Epithelial cell of esophagus (primary cell): ENCODE data around the gene WDR70.
"Not testable (repeated sequence)": the region's sequence is repeated elsewhere in the genome, so short reads cannot be mapped to it uniquely, and the experiment has no call there.

Experiments
- DNase-seq: peaks from one replicate; pipeline ENCODE4 v3.0.0; 2010; ENCODE audit warnings: low read depth
- H3K4me3 ChIP-seq: 2 replicates; pipeline ENCODE4 v1.5.1; 2011; ENCODE audit warnings: mild to moderate bottlenecking, low read length, control low read depth
- TF ChIP-seq, protein P1 (sequence below): IDR thresholded peaks from 2 replicates; pipeline ENCODE4 v1.5.1; 2011; ENCODE audit warnings: low read depth, mild to moderate bottlenecking, low read length, control low read depth, inconsistent platforms; ENCODE audit not compliant: insufficient read depth; ENCODE audit errors: missing control alignments

Gene WDR70

GRCh38 chr5:37391591-37391990, 12.5 kb downstream of the WDR70 start:
- no peak for DNase-seq
- TF ChIP-seq, protein P1, sequence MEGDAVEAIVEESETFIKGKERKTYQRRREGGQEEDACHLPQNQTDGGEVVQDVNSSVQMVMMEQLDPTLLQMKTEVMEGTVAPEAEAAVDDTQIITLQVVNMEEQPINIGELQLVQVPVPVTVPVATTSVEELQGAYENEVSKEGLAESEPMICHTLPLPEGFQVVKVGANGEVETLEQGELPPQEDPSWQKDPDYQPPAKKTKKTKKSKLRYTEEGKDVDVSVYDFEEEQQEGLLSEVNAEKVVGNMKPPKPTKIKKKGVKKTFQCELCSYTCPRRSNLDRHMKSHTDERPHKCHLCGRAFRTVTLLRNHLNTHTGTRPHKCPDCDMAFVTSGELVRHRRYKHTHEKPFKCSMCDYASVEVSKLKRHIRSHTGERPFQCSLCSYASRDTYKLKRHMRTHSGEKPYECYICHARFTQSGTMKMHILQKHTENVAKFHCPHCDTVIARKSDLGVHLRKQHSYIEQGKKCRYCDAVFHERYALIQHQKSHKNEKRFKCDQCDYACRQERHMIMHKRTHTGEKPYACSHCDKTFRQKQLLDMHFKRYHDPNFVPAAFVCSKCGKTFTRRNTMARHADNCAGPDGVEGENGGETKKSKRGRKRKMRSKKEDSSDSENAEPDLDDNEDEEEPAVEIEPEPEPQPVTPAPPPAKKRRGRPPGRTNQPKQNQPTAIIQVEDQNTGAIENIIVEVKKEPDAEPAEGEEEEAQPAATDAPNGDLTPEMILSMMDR = no peak
- no peak overlapping the region for H3K4me3 ChIP-seq

DNA sequence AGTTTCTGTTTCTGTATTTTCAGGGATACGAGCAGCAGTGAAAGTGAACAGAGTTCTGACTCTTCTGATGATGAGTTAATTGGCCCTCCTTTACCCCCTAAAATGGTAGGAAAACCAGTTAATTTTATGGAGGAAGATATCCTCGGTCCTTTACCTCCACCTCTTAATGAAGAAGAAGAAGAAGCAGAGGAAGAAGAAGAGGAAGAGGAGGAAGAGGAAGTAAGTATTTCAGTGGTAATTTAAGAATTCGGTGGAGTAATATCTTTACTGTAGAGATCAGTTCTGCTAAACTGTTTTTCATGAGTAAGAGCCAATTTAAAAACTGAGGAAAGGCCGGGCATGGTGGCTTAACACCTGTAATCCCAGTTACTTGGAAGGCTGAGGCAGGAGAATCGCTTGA, 17.2 kb downstream of the WDR70 start:
- TF ChIP-seq, protein P1 = no peak
- no peak for DNase-seq
- no peak overlapping the region for H3K4me3 ChIP-seq

- TF ChIP-seq, protein P1 = no peak
- no peak for DNase-seq
Observed at GRCh38 chr5:37400501-37400900, 21.4 kb downstream of the WDR70 start.

DNA sequence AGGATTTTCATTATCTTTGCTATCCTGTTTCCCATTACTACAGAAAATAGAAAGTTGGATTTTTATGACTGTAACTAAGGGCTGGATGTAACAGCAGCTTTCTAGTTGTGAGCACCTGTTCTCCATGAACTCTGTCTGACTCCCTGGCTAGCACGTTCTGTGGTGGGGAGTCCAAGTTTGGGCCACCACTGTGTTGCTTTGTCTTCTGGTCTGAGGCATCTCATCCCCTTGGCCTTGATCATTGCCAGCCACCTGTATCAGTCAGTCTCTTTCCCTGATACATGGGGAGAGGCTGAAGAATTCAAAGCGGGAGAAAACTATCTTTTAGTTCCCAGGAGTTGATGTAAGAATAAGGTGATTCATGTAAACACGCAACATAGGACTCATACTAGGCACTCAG, 33.4 kb downstream of the WDR70 start:
- peak; percentile 1 for DNase-seq
- TF ChIP-seq, protein P1 = no peak
- no peak overlapping the region for H3K4me3 ChIP-seq

More at GRCh38 chr5:37400501-37400900, 21.4 kb downstream of the WDR70 start:
- no peak overlapping the region for H3K4me3 ChIP-seq

- not testable (repeated sequence) for H3K4me3 ChIP-seq, DNase-seq
Observed at GRCh38 chr5:37415456-37415855, 36.3 kb downstream of the WDR70 start.

DNA sequence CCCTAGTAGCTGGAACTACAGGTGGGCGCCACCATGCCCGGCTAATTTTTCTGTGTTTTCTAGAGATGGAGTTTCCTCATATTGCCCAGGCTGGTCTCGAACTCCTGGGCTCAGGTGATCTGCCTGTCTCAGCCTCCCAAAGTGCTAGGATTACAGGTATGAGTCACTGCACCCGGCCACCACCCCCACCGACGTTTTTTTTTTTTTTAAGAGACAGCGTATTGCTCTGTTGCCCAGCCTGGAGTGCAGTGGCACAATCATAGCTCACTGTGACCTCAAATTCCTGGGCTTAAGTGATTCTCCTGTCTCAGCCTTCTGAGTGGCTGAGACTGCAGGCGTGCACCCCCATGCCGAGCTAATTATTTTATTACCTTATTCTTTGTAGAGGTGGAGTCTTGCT, 38.2 kb downstream of the WDR70 start:
- DNase-seq = peak; percentile 3
- TF ChIP-seq, protein P1 = no peak
- H3K4me3 ChIP-seq = no peak overlapping the region

- peak; percentile 9 for DNase-seq
- no peak overlapping the region for H3K4me3 ChIP-seq
- TF ChIP-seq, protein P1 = no peak
Observed at GRCh38 chr5:37424441-37424840, 45.3 kb downstream of the WDR70 start.
